HepG2 (cell line): ENCODE results near the gene CAMK2A. TPM values are rescaled to one million over a fixed set of nuclear protein-coding genes. Genes with fewer than 3 reads are reported as not detected.
"Not testable (repeated sequence)": the region's sequence is repeated elsewhere in the genome, so short reads cannot be mapped to it uniquely, and the experiment has no call there.

Source experiments
- ATAC-seq: fragments of 200-7000 bp; cut with Tn5 transposase; 3 replicates; pipeline ENCODE4 v1.9.1; 2020; ENCODE audit warnings: mild to moderate bottlenecking, moderate library complexity
- BruUV-seq: library from RNA; stranded (reverse); fragments of 400-500 nt; replicated peaks from 2 replicates; lab custom pipeline; 2021; lab: Mats Ljungman, UMichigan
- CTCF ChIA-PET: fragments of 300-600 bp; formaldehyde crosslinking; extraction: SDS; loops from one replicate; lab custom pipeline; 2021; ENCODE audit warnings: low total read pairs, inconsistent platforms, low intra/inter-chr PET ratio; lab: Yijun Ruan, JAX
- POLR2A ChIA-PET: fragments of 350-600 bp; sonication (Branson Sonifier 250); formaldehyde crosslinking; loops from one replicate; lab custom pipeline; 2020; ENCODE audit warnings: antibody characterized with exemption, inconsistent platforms; lab: Yijun Ruan, JAX
- DNase-seq: peaks from one replicate; pipeline ENCODE4 v3.0.0-alpha.2; 2015; ENCODE audit warnings: low spot score
- FAIRE-seq: peaks from 3 replicates; lab custom pipeline; 2011; peaks lifted over from hg19 to GRCh38; lab: Jason Lieb, UNC
- H2AFZ ChIP-seq: one replicate; pipeline ENCODE4 v1.6.1; 2011; ENCODE audit warnings: low read length, inconsistent platforms
- H3K27ac ChIP-seq: fragments of 300-600 bp; 3 replicates; pipeline ENCODE4 v1.8.0; 2011; ENCODE audit warnings: mixed run types, mild to moderate bottlenecking, mixed read lengths, low read length, inconsistent platforms; ENCODE audit not compliant: insufficient read depth; ENCODE audit errors: extremely low read length
- H3K27me3 ChIP-seq, 2 experiments: fragments of 200-600 bp in 1 of 2; 2 replicates in 1 of 2; 3 replicates in 1 of 2; pipeline versions ENCODE4 v1.6.0 to v1.8.0; 2011; ENCODE audit warnings: low read length in 2 of 2, mild to moderate bottlenecking in 2 of 2, moderate library complexity in 2 of 2, inconsistent platforms in 1 of 2; ENCODE audit not compliant: insufficient read depth in 2 of 2, control insufficient read depth in 1 of 2
- H3K36me3 ChIP-seq, 2 experiments: fragments of 200-600 bp in 1 of 2; replicated peaks in 1 of 2; 2 replicates in 1 of 2; 3 replicates in 1 of 2; pipeline versions ENCODE4 v1.5.1 to v1.8.0; 2011; ENCODE audit warnings: low read length in 2 of 2, inconsistent platforms in 1 of 2; ENCODE audit not compliant: insufficient read depth in 2 of 2, control insufficient read depth in 1 of 2
- H3K4me1 ChIP-seq: 2 replicates; pipeline ENCODE4 v1.5.1; 2012; ENCODE audit warnings: low read length, inconsistent platforms; ENCODE audit not compliant: insufficient read depth
- H3K4me2 ChIP-seq: 2 replicates; pipeline ENCODE4 v1.6.0; 2011; ENCODE audit warnings: low read depth, low read length, inconsistent platforms
- H3K4me3 ChIP-seq, 3 experiments: fragments of 200-600 bp in 1 of 3; sonication (generic), shearing (Covaris generic) in 1 of 3; replicated peaks in 1 of 3; 2 replicates each; pipeline ENCODE4 v1.5.1; 2011 to 2016; ENCODE audit warnings: low read length in 3 of 3, inconsistent platforms in 2 of 3, low read depth in 2 of 3, mild to moderate bottlenecking in 2 of 3, control low read depth in 1 of 3, mixed read lengths in 1 of 3; ENCODE audit not compliant: insufficient read depth in 1 of 3
- H3K79me2 ChIP-seq: one replicate; pipeline ENCODE4 v1.6.1; 2011; ENCODE audit warnings: low read length, inconsistent platforms; ENCODE audit not compliant: insufficient read depth
- H3K9ac ChIP-seq: 2 replicates; pipeline ENCODE4 v1.6.0; 2011; ENCODE audit warnings: mild to moderate bottlenecking, low read depth, low read length, inconsistent platforms; ENCODE audit not compliant: insufficient read depth
- H3K9me3 ChIP-seq: 2 replicates; pipeline ENCODE4 v1.5.1; 2012; ENCODE audit warnings: mild to moderate bottlenecking, low read length
- H4K20me1 ChIP-seq: 2 replicates; pipeline ENCODE4 v1.6.0; 2011; ENCODE audit warnings: inconsistent platforms, mild to moderate bottlenecking, low read length, moderate library complexity; ENCODE audit not compliant: insufficient read depth
- HMG20A ChIP-seq: IDR thresholded peaks from 2 replicates; pipeline ENCODE4 v1.6.1; 2016; ENCODE audit warnings: borderline replicate concordance
- KAT2B ChIP-seq: fragments of 150-350 bp; IDR thresholded peaks from 2 replicates; pipeline ENCODE4 v1.6.1; 2014; ENCODE audit warnings: low read depth, low read length, borderline replicate concordance
- NCOA2 ChIP-seq: sonication (generic); formaldehyde crosslinking; IDR thresholded peaks from 2 replicates; pipeline ENCODE4 v1.8.0; 2022; ENCODE audit warnings: inconsistent platforms
- NFATC3 ChIP-seq: sonication (generic); formaldehyde crosslinking; IDR thresholded peaks from 2 replicates; pipeline ENCODE4 v1.5.1; 2020; ENCODE audit warnings: mild to moderate bottlenecking, missing genetic modification reagents
- NFIC ChIP-seq: IDR thresholded peaks from 2 replicates; pipeline ENCODE4 v1.6.1; 2012; ENCODE audit warnings: mild to moderate bottlenecking, low read length, inconsistent platforms
- NR2F1 ChIP-seq, 2 experiments: fragments of 450-650 bp in 1 of 2; formaldehyde crosslinking in 1 of 2; IDR thresholded peaks; 2 replicates each; pipeline versions ENCODE4 v1.5.0 to v1.6.1; 2016 to 2020; ENCODE audit warnings: mild to moderate bottlenecking in 1 of 2, missing compliant biosample characterization in 1 of 2, missing genetic modification reagents in 1 of 2, moderate library complexity in 1 of 2
- SMAD9 ChIP-seq: sonication (generic); formaldehyde crosslinking; IDR thresholded peaks from 2 replicates; pipeline ENCODE4 v1.5.1; 2020; ENCODE audit warnings: mild to moderate bottlenecking, missing genetic modification reagents
- SRY ChIP-seq: sonication (generic); formaldehyde crosslinking; IDR thresholded peaks from 2 replicates; pipeline ENCODE4 v1.8.0; 2022; ENCODE audit warnings: mild to moderate bottlenecking, missing genetic modification reagents
- ZNF530 ChIP-seq: sonication (generic); formaldehyde crosslinking; IDR thresholded peaks from 2 replicates; pipeline ENCODE4 v1.5.0; 2020; ENCODE audit warnings: low read depth, mild to moderate bottlenecking, missing genetic modification reagents
- ZNF839 ChIP-seq: sonication (generic); formaldehyde crosslinking; IDR thresholded peaks from 2 replicates; pipeline ENCODE4 v1.4.0; 2020; ENCODE audit warnings: missing genetic modification reagents, mild to moderate bottlenecking, borderline replicate concordance
- WGBS: methylation state at CpG from one replicate; pipeline ENCODE4 v1.1.6; 2017; ENCODE audit warnings: low lambda C conversion rate; 5-methylcytosine and 5-hydroxymethylcytosine counted together
- in situ Hi-C: cut with HindIII; loops from 2 replicates; pipeline ENCODE4 v1.10.0; 2017; ENCODE audit warnings: low pct_unique_long_range_greater_than_20kb; ENCODE audit not compliant: extremely low pct_ligation_motif_present
- intact Hi-C: fragments of 100-400 bp; cut with micrococcal nuclease; formaldehyde crosslinking; loops from one replicate; pipeline ENCODE4 v1.10.0; 2022; ENCODE audit not compliant: unreplicated experiment
- polyA plus RNA-seq, 8 experiments: library from polyadenylated mRNA; depleted of rRNA in 3 of 8; stranded (reverse) in 7 of 8; unstranded in 1 of 8; fragments of >200 nt; fragmentation: Illumina TruSeq in 4 of 8; extraction: Trizol in 4 of 8; gene quantifications; 2 replicates each; pipeline versions ENCODE4 v1.2.1 to v1.2.3, GENCODE V29; 2011 to 2016; ENCODE audit warnings: low read depth in 4 of 8, missing spikeins in 1 of 8, mixed read lengths in 1 of 8; ENCODE audit not compliant: insufficient read depth in 1 of 8
- total RNA-seq, 5 experiments: library from RNA; depleted of rRNA; stranded (reverse); fragments of >200 nt; fragmentation: Illumina TruSeq; extraction: Trizol; gene quantifications; 2 replicates each; pipeline ENCODE4 v1.2.3, GENCODE V29; 2016; ENCODE audit warnings: low read depth in 1 of 5

CAMK2A gene
- total and polyA plus RNA-seq, 2 of the 13 experiments (the other 11 are each of a cell fraction or from before 2014, with no cell fraction given), result 0.11 TPM; not detected in 1

DNA sequence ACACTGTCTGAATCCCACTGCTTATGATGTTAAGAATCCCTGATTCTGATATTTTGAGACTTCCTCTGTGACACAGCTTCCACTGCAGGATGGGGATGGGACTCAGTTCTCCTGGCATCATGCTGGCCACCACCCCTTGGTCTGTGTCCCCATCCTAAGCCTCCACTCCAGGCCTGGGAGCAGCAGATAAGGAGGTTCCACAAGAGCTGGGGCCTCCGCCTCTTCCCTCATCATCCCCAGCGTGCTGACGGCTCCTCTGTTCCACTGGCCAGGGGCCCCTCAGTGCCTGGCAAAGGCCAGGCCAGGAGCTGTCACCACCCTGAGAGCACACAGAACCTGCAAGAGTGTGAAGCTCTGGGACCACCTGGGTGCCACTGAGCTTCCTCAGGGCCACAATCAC, 40.6 kb downstream of the CAMK2A start:
- WGBS, result 62% methylated on average over 3 of the region's 3 CpGs
- no TSS peak for BruUV-seq
- POLR2A ChIA-PET, result no interaction called here

DNA sequence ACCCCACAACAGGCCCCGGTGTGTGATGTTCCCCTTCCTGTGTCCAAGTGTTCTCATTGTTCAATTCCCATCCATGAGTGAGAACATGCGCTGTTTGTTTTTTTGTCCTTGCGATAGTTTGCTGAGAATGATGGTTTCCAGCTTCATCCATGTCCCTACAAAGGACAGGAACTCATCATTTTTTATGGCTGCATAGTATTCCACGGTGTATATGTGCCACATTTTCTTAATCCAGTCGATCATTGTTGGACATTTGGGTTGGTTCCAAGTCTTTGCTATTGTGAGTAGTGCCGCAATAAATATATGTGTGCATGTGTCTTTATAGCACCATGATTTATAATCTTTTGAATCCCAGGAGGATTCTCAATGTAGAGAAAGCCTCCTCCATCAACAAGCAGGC, 41.1 kb downstream of the CAMK2A start:
- intact Hi-C loops, H3K36me3 ChIP-seq, H3K27ac ChIP-seq, ATAC-seq, H4K20me1 ChIP-seq, FAIRE-seq, in situ Hi-C loops, H3K79me2 ChIP-seq, H3K9me3 ChIP-seq, H2AFZ ChIP-seq, H3K4me3 ChIP-seq, POLR2A ChIA-PET, DNase-seq, CTCF ChIA-PET, H3K4me2 ChIP-seq, BruUV-seq, H3K9ac ChIP-seq: not testable (repeated sequence)
- 50% methylated on average over 6 of the region's 6 CpGs for WGBS
- peaks cover 23% of the 10 kb centered on the region for H3K4me1 ChIP-seq
- peaks cover 5 to 58% of the 10 kb centered on the region in 2 experiments; a peak in 4 of 5 replicates for H3K27me3 ChIP-seq

More for the DNA sequence above, 40.6 kb downstream of the CAMK2A start:
- ATAC-seq (no peak), FAIRE-seq (no peak), DNase-seq (no peak)
- no peak overlapping the region for H2AFZ ChIP-seq
- H3K4me1 ChIP-seq, result peaks cover 27% of the 10 kb centered on the region
- no peaks in the 10 kb centered on the region for H3K36me3 ChIP-seq
- in situ Hi-C loops, result no loop called here
- no peaks in the 10 kb centered on the region for H4K20me1 ChIP-seq
- peaks cover 5 to 55% of the 10 kb centered on the region in 2 experiments; a peak in 4 of 5 replicates for H3K27me3 ChIP-seq
- no peak overlapping the region for H3K9ac ChIP-seq
- H3K9me3 ChIP-seq, result no peaks in the 10 kb centered on the region
- no peak overlapping the region for H3K27ac ChIP-seq
- CTCF ChIA-PET, result no interaction called here
- intact Hi-C loops, result no loop called here
- TF ChIP-seq NCOA2 (CRISPR knock-in tag) (no peak), NFATC3 (no peak), ZNF839 (no peak), NFIC (no peak), SMAD9 (no peak), SRY (no peak), ZNF530 (CRISPR knock-in tag) (no peak), NR2F1 (CRISPR knock-in tag; IDR thresholded peaks at IDR 0.05) (no peak), HMG20A (CRISPR knock-in tag) (no peak), KAT2B (no peak)
- H3K4me2 ChIP-seq, result no peak overlapping the region
- H3K79me2 ChIP-seq, result no peaks in the 10 kb centered on the region
- no peak overlapping the region for H3K4me3 ChIP-seq
